H1 (cell line): Measurements from ENCODE around the gene MRPL3. TPM values are rescaled to one million over a fixed set of nuclear protein-coding genes. Genes with fewer than 3 reads are reported as not detected.

ENCODE experiments used
- CTCF ChIA-PET: fragments of 300-600 bp; sonication (Branson Sonifier 250); formaldehyde crosslinking; loops from one replicate; lab custom pipeline; 2021; ENCODE audit not compliant: partially characterized antibody; lab: Charles Lee
- POLR2A ChIA-PET: fragments of 300-600 bp; sonication (Branson Sonifier 250); formaldehyde crosslinking; loops from one replicate; lab custom pipeline; 2021; ENCODE audit warnings: inconsistent platforms; ENCODE audit not compliant: partially characterized antibody; lab: Charles Lee
- DNase-seq, 2 experiments: peaks; one replicate each; pipeline versions ENCODE4 v3.0.0 to v3.0.0-alpha.2; 2010 to 2022; ENCODE audit warnings: low spot score in 2 of 2, low read depth in 1 of 2, mixed read lengths in 1 of 2
- FAIRE-seq: peaks from 2 replicates; lab custom pipeline; 2011; peaks lifted over from hg19 to GRCh38; lab: Jason Lieb, UNC
- H2AFZ ChIP-seq: 2 replicates; pipeline ENCODE4 v1.8.1; 2012; ENCODE audit warnings: low read length, inconsistent platforms
- H2AK5ac ChIP-seq: 2 replicates; pipeline ENCODE4 v1.6.1; 2013; ENCODE audit warnings: low read depth, low read length
- H2BK120ac ChIP-seq: replicated peaks from 2 replicates; pipeline ENCODE3; 2013; ENCODE audit warnings: low read depth, low read length, inconsistent platforms
- H2BK12ac ChIP-seq: 2 replicates; pipeline ENCODE4 v1.6.1; 2013; ENCODE audit warnings: low read depth, low read length
- H2BK15ac ChIP-seq: 2 replicates; pipeline ENCODE4 v1.6.1; 2013; ENCODE audit warnings: low read length
- H2BK20ac ChIP-seq: 2 replicates; pipeline ENCODE4 v1.6.1; 2013; ENCODE audit warnings: low read length
- H2BK5ac ChIP-seq: 2 replicates; pipeline ENCODE4 v1.6.1; 2013; ENCODE audit warnings: low read depth, low read length
- H3K14ac ChIP-seq: 2 replicates; pipeline ENCODE4 v1.6.1; 2013; ENCODE audit warnings: inconsistent platforms; ENCODE audit not compliant: insufficient read length
- H3K18ac ChIP-seq: 2 replicates; pipeline ENCODE4 v1.6.1; 2013; ENCODE audit warnings: low read length; ENCODE audit errors: extremely low read depth
- H3K23ac ChIP-seq: 2 replicates; pipeline ENCODE4 v1.6.1; 2013; ENCODE audit warnings: inconsistent platforms; ENCODE audit not compliant: insufficient read length
- H3K23me2 ChIP-seq: 2 replicates; pipeline ENCODE4 v1.6.1; 2013; ENCODE audit warnings: low read depth, low read length
- H3K27ac ChIP-seq: 2 replicates; pipeline ENCODE4 v1.6.1; 2011; ENCODE audit warnings: low read depth, low read length, inconsistent platforms
- H3K27me3 ChIP-seq, 4 experiments: replicated peaks in 1 of 4; 1 replicate in 1 of 4; 2 replicates in 3 of 4; pipeline versions ENCODE4 v1.6.1 to v1.8.1; 2011 to 2013; ENCODE audit warnings: low read length in 3 of 4, mild to moderate bottlenecking in 3 of 4, inconsistent platforms in 2 of 4, mixed read lengths in 2 of 4, moderate library complexity in 1 of 4; ENCODE audit not compliant: control insufficient read depth in 3 of 4, insufficient read depth in 3 of 4; ENCODE audit errors: extremely low read depth in 1 of 4
- H3K36me3 ChIP-seq, 4 experiments: 2 replicates each; pipeline versions ENCODE4 v1.6.1 to v1.8.1; 2011 to 2013; ENCODE audit warnings: mild to moderate bottlenecking in 4 of 4, low read length in 3 of 4, moderate library complexity in 2 of 4, control low read depth in 1 of 4, inconsistent platforms in 1 of 4; ENCODE audit not compliant: insufficient read depth in 4 of 4, control insufficient read depth in 2 of 4
- H3K4ac ChIP-seq: replicated peaks from 2 replicates; pipeline ENCODE3; 2013; ENCODE audit warnings: low read length, low read depth, mixed read lengths, inconsistent platforms; ENCODE audit not compliant: insufficient read length
- H3K4me1 ChIP-seq, 4 experiments: replicated peaks in 1 of 4; 1 replicate in 1 of 4; 2 replicates in 3 of 4; pipeline versions ENCODE4 v1.6.1 to v1.8.1; 2011 to 2013; ENCODE audit warnings: low read length in 3 of 4, inconsistent platforms in 2 of 4, mixed read lengths in 1 of 4; ENCODE audit not compliant: insufficient read depth in 4 of 4, control insufficient read depth in 3 of 4
- H3K4me2 ChIP-seq, 2 experiments: 2 replicates each; pipeline versions ENCODE4 v1.6.1 to v1.8.1; 2011 to 2013; ENCODE audit warnings: low read depth in 2 of 2, low read length in 2 of 2, control low read depth in 1 of 2, inconsistent platforms in 1 of 2, mild to moderate bottlenecking in 1 of 2; ENCODE audit not compliant: insufficient read depth in 1 of 2
- H3K4me3 ChIP-seq, 4 experiments: fragments of 200-600, 300-600 bp in 1 of 4; sonication (generic), shearing (Covaris generic), sonication (Bioruptor Twin) in 1 of 4; 2 replicates each; pipeline versions ENCODE4 v1.5.1 to v1.8.1; 2011 to 2016; ENCODE audit warnings: low read length in 4 of 4, low read depth in 3 of 4, control low read depth in 2 of 4, inconsistent platforms in 2 of 4, mild to moderate bottlenecking in 2 of 4, mixed read lengths in 1 of 4, moderate library complexity in 1 of 4; ENCODE audit not compliant: insufficient read depth in 2 of 4; ENCODE audit errors: extremely low read depth in 1 of 4
- H3K56ac ChIP-seq: replicated peaks from 2 replicates; pipeline ENCODE3; 2013; ENCODE audit warnings: low read depth, mild to moderate bottlenecking, mixed read lengths, low read length, inconsistent platforms; ENCODE audit not compliant: insufficient read length
- H3K79me1 ChIP-seq: 2 replicates; pipeline ENCODE4 v1.6.1; 2013; ENCODE audit warnings: low read depth, low read length, control low read depth
- H3K79me2 ChIP-seq, 2 experiments: 2 replicates each; pipeline versions ENCODE4 v1.6.1 to v1.8.1; 2012 to 2013; ENCODE audit warnings: low read length in 2 of 2, mild to moderate bottlenecking in 2 of 2, inconsistent platforms in 1 of 2; ENCODE audit not compliant: insufficient read depth in 2 of 2, control insufficient read depth in 1 of 2
- H3K9ac ChIP-seq, 4 experiments: replicated peaks in 1 of 4; 1 replicate in 1 of 4; 2 replicates in 3 of 4; pipeline versions ENCODE4 v1.6.1 to v1.8.1; 2011 to 2013; ENCODE audit warnings: low read depth in 3 of 4, low read length in 3 of 4, control low read depth in 2 of 4, mild to moderate bottlenecking in 2 of 4, moderate library complexity in 2 of 4, inconsistent platforms in 1 of 4; ENCODE audit errors: extremely low read depth in 1 of 4
- H3K9me3 ChIP-seq, 2 experiments: 2 replicates each; pipeline versions ENCODE4 v1.6.1 to v1.8.1; 2012 to 2013; ENCODE audit warnings: mild to moderate bottlenecking in 2 of 2, moderate library complexity in 2 of 2, control low read depth in 1 of 2, inconsistent platforms in 1 of 2, low read depth in 1 of 2, low read length in 1 of 2, mixed read lengths in 1 of 2; ENCODE audit not compliant: insufficient read depth in 2 of 2
- H4K20me1 ChIP-seq, 2 experiments: replicated peaks in 1 of 2; 2 replicates each; pipeline versions ENCODE3 to v1.8.1; 2011 to 2013; ENCODE audit warnings: inconsistent platforms in 2 of 2, low read length in 2 of 2, mild to moderate bottlenecking in 1 of 2; ENCODE audit not compliant: insufficient read depth in 2 of 2, control insufficient read depth in 1 of 2
- H4K5ac ChIP-seq: 2 replicates; pipeline ENCODE4 v1.6.1; 2013; ENCODE audit warnings: low read length, low read depth, mixed read lengths, inconsistent platforms; ENCODE audit not compliant: insufficient read length
- H4K8ac ChIP-seq: 2 replicates; pipeline ENCODE4 v1.8.0; 2013; ENCODE audit warnings: mild to moderate bottlenecking, moderate library complexity, low read length, inconsistent platforms; ENCODE audit not compliant: insufficient read depth; ENCODE audit errors: extremely low read depth
- H4K91ac ChIP-seq: replicated peaks from 2 replicates; pipeline ENCODE3; 2013; ENCODE audit warnings: low read length, mixed read lengths, inconsistent platforms; ENCODE audit not compliant: insufficient read length
- whole genome bisulfite sequencing, 2 experiments: shearing (Covaris generic) in 1 of 2; methylation state at CpG; one replicate each; pipeline versions ENCODE4 v1.1.6 to v1.1.7; 2013 to 2015; ENCODE audit warnings: low lambda C conversion rate in 2 of 2, mixed read lengths in 2 of 2, inconsistent platforms in 1 of 2, low coverage in 1 of 2, missing lambda C conversion rate in 1 of 2; ENCODE audit not compliant: insufficient replicate concordance in 2 of 2, insufficient coverage in 1 of 2, insufficient read length in 1 of 2; ENCODE audit errors: extremely low coverage in 1 of 2, missing lambda C conversion rate in 1 of 2; 5-methylcytosine and 5-hydroxymethylcytosine counted together
- polyA plus RNA-seq, 7 experiments: library from polyadenylated mRNA; depleted of rRNA in 3 of 7; stranded (reverse) in 5 of 7; unstranded in 2 of 7; fragments of >200 nt in 5 of 7; fragments of 200-250 nt in 2 of 7; gene quantifications; 1 replicate in 5 of 7; 2 replicates in 1 of 7; 4 replicates in 1 of 7; pipeline versions ENCODE4 v1.2.1 to v1.2.3, GENCODE V29; 2011 to 2013; ENCODE audit warnings: missing spikeins in 2 of 7, mixed read lengths in 2 of 7
- total RNA-seq: library from RNA; stranded (reverse); fragmentation: NEBNext Ultra II Directional; extraction: Animal tissue kit (Norgen Biotek cat#: 25700); gene quantifications from 2 replicates; pipeline ENCODE4 v1.2.1, GENCODE V29; 2021

MRPL3 gene
- total and polyA plus RNA-seq, 2 of the 8 experiments (the other 6 are each of a cell fraction or from before 2014, with no cell fraction given), result 164 to 175 TPM

- H3K4me2 ChIP-seq, result no peak overlapping the region
- no peak overlapping the region for H2BK120ac ChIP-seq
- H2AK5ac ChIP-seq, result no peak overlapping the region
- H3K23me2 ChIP-seq, result no peaks in the 10 kb centered on the region
- H4K5ac ChIP-seq, result no peak overlapping the region
- no peaks in the 10 kb centered on the region for H3K36me3 ChIP-seq
- H3K56ac ChIP-seq, result no peak overlapping the region
- no peak overlapping the region for H2BK20ac ChIP-seq
- H2BK12ac ChIP-seq, result no peak overlapping the region
- H3K9ac ChIP-seq, result no peak overlapping the region; a peak in 1 of 7 replicates
- no peak overlapping the region for H3K4me3 ChIP-seq
- H2AFZ ChIP-seq, result no peak overlapping the region
- H3K79me1 ChIP-seq, result no peaks in the 10 kb centered on the region
- no peak for FAIRE-seq
- H3K79me2 ChIP-seq, result no peaks in the 10 kb centered on the region
- H4K20me1 ChIP-seq, result no peaks in the 10 kb centered on the region
- no peak overlapping the region for H3K18ac ChIP-seq
- ChIA-PET CTCF (interaction anchor here (0.7 to 4.6 kb wide), 22 partner anchors 10 to 688 kb away, joined by 3 to 39 read pairs (median 5); no protein-coding TSS in a partner anchor), POLR2A (no interaction called here)
- 91% methylated on average over 4 of the region's 4 CpGs; no CpG with 5 or more reads in 1 of the 2 experiments for WGBS, 2 experiments
- no peak overlapping the region for H3K14ac ChIP-seq
- no peak overlapping the region for H3K23ac ChIP-seq
- no peaks in the 10 kb centered on the region for H3K27me3 ChIP-seq
- no peak overlapping the region for H2BK15ac ChIP-seq
- no peak for DNase-seq
- no peak overlapping the region for H2BK5ac ChIP-seq
- H3K4ac ChIP-seq, result no peak overlapping the region
- H3K4me1 ChIP-seq, result peaks cover 0 to 2% (median 0%) of the 10 kb centered on the region in 4 experiments; a peak in 1 of 7 replicates
- H4K91ac ChIP-seq, result no peak overlapping the region
- no peak overlapping the region for H4K8ac ChIP-seq
- H3K27ac ChIP-seq, result no peak overlapping the region
- no peaks in the 10 kb centered on the region for H3K9me3 ChIP-seq
Observed at GRCh38 chr3:131550562-131551465, 48.0 kb upstream of the MRPL3 start.
